HG03439 (cell line): ENCODE measurements around the gene ZSWIM5.
"Not testable (repeated sequence)": the region's sequence is repeated elsewhere in the genome, so short reads cannot be mapped to it uniquely, and the experiment has no call there.

Experiments
- ATAC-seq: cut with Tn5 transposase; IDR thresholded peaks from one replicate; pipeline ENCODE4 v1.9.1; 2021; ENCODE audit warnings: mild to moderate bottlenecking, moderate library complexity; ENCODE audit not compliant: unreplicated experiment

Gene ZSWIM5

DNA sequence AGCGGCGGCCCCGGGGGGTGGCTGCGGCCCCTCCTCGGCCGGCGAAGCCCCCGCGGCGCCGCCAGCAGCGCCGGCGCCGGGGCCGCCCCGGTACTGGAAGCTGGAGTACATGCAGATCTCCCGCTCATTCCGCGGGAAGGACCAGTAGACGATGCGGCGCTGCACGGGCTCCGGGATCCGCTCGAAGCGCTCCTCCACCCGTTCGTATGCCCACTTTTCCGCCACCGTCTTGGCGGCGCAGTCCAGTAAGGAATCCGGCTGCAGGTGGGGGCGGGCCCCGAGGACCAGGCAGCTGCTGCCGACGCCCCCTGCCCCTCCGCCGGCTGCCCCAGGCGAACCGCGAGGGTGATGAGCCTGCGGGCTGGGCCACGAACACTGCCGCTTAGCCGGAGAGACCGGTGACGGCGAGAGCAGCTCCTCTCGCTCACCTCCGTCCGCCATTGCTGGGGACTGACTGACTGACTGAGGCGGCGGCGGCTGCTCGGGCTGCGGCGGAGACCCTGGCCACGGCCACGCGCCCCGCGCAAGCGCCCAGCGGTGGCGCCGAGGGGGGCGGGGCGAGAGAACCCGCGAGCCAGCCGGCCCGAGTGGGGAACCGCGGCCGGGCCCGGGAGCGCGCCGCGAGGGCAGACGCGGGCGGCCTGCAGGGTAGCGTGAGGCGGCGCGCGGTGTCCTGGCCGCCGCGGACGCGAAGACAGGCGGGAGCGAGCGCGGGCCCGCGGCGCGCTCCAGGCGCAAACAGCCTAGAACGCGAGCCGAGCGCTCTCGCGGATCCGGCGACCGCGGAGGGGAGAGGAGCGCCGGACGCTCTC, at the start of gene ZSWIM5:
Gene ZSWIM5 (minus strand): TSS at position 696 of the 812 bp plus-strand sequence. CDS start 255 bp downstream, at position 441.
- ATAC-seq: peak; percentile 59

DNA sequence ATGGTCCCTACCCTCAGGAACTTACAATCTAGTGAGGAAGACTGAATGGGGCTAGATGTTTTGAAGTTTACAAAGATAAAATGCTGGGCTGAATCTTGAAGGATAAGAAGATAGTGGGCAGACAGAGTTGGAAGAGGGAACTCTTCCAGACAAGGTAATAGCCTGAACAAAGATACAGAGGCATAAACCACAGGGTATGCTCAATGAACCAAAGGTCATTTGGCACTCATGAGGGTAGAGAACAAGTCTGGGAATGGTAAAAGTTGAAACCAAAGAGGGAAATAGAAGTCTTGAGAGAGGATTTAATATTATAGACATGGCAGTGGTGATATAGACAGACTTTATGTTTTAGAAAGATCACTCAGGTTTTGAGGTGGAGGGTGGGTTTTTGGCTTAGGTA, 48.1 kb upstream of the ZSWIM5 start:
- ATAC-seq: no peak

DNA sequence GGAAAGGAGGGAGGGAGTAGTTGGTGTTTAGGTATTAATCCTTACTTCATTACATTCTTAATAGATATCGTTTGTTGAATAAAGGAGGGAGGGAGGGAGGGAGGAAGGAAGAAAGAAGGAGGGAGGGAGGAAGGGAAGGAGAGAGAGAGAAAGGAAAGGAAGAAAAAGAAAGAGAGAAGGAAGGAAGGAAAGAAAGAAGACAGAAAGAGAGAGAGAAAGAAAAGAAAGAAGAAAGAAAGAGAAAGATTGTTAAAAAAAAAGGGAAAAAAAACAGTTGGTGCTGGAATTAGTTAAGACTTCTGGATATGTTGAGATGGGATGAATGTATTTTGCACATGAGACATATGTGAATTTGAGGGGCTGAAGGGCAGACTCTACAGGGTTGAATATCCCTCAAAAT, 44.1 kb upstream of the ZSWIM5 start:
- no peak for ATAC-seq

DNA sequence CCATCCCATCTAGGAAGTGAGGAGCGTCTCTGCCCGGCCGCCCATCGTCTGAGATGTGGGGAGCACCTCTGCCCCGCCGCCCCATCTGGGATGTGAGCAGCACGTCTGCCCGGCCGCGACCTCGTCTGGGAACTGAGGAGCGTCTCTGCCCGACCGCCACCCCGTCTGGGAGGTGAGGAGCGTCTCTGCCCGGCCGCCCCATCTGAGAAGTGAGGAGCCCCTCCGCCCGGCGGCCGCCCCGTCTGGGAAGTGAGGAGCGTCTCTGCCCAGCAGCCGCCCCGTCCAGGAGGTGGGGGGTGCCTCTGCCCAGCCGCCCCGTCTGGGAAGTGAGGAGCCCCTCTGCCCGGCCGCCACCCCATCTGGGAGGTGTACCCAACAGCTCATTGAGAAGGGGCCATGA, 41.6 kb upstream of the ZSWIM5 start:
- ATAC-seq: not testable (repeated sequence)

DNA sequence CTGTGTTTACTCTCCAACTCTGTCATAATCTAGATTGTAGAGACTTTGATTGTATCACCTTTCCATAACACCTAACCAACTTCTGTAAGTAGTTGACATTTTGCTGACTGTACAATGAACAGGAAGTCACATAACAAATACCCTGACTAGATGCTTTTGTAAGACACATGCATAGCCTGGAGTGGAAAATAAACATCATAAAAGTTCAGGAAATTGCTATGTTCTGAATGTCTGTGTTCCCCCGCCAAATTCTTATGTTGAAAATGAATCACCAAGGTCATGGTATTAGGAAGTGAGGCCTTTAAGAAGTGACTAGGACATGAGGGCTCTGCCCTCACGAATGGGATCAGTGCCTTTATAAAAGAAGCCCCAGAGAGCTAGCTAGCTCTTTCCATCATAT, 40.4 kb upstream of the ZSWIM5 start:
- no peak for ATAC-seq

DNA sequence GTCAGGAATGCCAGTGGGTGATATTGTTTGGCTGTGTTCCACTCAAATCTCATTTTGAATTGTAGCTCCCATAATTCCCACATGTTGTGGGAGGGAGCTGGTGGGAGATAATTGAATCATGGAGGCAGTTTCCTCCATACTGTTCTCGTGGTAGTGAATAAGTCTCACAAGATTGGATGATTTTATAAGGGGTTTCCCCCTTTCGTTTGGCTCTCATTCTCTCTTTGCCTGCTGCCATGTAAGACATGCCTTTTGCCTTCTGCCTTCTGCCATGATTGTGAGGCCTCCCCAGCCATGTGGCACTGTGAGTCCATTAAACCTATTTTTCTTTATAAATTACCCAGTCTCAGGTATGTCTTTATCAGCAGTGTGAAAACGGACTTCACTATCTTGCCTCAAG, 40.0 kb upstream of the ZSWIM5 start:
- not testable (repeated sequence) for ATAC-seq

DNA sequence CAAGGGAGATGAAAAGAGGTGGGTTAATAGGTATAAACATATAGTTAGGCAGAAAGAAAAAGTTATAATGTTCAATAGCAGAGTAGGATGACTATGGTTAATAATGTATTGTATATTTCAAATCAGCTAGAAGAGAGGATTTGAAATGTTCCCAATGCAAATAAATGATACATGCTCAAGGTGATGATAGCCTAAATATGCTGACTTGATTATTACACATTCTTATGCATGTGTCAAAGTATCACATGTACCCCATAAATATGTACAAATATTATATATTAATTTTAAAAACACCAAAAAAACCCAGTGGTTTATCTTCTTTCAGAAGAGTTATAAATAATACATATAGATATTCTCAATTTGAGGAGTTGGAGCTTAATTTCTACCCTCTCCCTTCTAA, 38.3 kb upstream of the ZSWIM5 start:
- ATAC-seq: no peak

DNA sequence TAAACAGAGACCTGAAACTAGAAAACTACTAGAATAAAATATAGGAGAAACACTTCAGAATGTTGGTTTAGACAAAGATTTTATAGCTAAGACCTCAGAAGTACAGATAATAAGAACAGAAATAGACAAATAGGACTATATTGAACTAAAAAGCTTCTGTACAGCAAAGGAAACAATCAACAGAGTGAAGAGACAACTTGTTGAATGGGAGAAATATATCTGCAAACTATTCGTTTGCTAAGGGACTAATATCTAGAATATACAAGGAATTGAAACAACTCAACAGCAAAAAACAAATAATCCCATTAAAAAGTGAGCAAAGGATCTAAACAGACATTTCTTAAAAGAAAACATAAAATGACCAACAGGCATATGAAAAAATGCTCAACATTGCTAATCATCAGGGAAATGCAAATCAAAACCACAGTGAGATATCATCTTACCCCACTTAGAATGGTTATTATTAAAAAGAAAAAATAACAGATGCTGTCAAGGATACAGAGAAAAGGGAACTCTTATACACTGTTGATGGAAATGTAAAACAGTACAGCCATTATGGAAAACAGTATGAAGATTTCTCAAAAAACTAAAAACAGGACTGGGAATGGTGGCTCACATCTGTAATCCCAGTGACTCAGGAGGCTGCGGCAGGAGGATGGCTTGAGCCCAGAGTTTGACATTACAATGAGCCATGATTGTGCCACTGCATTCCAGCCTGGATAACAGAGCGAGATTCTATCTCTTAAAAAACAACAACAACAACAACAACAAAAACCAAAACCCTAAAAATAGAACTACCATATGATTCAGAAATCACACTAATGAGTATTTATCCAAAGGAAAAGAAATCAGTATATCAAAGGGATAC, 37.3 kb upstream of the ZSWIM5 start:
- no peak for ATAC-seq

DNA sequence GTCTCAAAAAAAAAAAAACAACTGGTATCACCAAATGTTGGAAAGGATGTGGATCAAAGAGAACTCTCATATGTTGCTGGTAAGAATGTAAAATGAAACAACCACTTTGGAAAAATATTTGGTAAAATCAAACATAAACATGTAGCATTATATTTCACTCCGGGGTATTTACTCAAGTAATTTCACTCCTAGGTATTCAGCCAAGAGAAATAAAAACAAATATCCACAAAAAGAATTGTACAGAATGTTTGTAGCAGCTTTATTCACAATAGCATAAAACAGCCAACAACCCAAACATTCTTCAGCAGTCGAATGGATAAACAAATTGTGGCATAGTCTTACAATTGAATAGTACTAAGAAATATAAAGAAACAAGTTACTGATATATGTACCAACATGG, 32.4 kb upstream of the ZSWIM5 start:
- no peak for ATAC-seq

DNA sequence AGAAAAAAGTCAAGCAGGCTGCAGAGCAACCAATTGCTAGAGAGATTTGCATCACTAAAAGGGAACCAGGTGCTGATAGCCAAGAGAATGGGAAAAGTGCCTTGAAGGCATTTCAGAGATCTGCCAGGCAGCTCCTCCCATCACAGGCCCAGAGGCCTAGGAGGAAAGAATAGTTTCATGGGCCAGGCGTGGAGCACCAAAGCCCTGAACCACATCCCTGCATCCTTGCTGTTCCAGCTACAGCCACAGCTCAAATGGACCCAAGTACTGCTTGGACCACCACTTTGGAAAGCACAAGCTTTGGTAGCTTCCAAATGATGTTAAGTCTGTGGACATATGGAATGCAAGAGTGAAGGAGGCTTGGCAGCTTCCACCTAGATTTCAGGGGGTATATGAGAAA, 29.7 kb upstream of the ZSWIM5 start:
- no peak for ATAC-seq

DNA sequence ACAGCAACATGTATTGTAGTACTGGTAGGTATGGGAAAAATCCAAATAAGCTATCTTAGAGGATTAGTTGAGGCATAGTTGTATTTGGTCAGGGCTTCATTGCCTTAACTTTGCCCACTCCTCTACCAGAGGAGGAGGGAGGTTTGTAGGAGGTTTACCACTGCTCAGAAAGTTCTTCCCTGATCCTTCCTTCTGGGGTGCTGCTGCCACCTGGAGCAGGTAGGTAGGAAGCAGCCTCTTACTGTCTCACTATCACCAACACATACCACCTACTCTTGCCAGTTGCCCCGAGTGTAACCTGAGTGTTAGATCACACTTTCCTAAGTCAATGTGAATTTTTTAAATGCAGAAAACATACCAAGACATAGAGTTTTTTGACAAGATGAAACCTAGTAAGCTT, 24.1 kb upstream of the ZSWIM5 start:
- no peak for ATAC-seq

DNA sequence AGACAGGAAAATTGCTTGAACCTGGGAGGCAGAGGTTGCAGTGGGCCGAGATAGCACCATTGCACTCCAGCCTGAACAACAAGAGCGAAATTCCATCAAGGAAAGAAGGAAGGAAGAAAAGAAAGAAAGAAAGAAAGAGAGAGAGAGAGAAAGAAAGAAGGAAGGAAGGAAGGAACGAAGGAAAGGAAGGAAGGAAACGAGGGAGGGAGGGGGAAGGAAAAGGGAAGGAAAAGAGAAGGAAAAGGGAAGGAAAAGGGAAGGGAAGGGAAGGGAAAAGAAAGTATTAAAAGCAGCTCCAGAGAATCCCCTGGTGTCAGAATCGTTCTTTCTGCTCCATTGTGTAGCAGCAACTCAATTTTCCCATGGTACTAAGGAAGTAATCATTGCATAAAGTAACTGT, 19.2 kb upstream of the ZSWIM5 start:
- ATAC-seq: no peak

DNA sequence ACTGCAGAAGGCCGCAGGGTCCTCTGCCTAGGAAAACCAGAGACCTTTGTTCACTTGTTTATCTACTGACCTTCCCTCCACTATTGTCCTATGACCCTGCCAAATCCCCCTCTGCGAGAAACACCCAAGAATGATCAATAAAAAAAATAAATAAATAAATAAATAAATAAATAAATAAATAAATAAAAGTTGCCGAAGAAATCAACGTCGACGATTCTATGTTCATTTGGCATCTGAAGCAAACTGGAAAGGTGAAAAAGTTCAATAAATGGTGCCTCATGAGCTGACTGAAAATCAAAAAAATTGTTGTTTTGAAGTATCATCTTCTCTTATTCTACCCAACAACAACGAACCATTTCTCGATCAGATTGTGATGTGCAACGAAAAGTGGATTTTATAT, 17.3 kb upstream of the ZSWIM5 start:
- not testable (repeated sequence) for ATAC-seq

DNA sequence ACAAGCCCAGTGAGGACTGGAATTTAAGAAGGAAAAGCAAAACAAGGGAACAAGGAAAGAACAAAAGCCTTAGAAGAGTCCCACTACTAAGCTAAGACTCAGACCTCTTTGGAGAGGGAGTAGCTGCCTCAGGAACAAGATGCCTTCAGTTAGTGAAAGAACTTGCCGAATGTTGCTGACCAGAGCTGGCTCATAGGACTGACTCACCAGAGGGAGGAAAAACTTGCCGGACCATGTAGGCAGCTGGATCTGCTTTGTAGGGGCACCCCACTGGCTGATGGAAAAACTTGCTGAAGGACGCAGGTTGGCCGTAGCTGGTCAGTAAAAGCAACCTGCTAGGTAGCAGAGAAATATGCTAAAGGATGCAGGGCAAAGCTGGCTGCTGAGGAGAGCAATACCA, 15.3 kb upstream of the ZSWIM5 start:
- no peak for ATAC-seq

DNA sequence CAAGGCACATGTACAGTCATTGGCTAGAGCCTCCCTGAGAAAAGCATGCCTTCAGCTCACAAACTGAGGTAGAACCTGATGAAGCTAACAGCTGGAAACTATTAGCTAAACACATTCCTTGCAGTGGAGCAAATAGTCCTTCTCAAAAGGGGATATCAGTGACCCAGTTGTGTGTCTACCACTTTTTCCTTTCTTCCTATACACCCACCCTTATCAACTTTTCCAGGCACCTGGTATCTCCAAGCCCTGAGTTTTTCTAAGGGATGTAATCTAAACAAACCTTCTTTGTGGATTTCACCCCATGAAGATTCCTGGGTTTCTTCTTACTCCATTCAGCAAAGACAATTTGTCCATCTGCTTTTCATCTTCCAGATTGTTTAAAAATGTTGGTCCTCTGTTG, 10.5 kb upstream of the ZSWIM5 start:
- no peak for ATAC-seq

DNA sequence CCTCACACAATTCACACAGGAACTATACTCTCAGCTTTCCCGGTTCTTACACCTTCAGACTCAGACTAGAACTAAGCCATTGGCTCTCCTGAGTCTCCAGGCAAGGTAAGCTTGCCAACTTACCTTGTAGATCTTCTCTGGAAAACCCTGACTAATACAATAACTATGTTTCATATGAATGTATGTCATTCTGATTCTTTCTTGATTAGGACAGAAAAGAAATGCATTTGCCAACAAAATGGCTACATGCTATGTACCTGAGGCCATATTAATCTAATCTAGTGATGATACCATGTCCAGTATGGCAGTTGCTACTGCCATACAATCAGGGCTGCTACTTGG, 9.8 kb upstream of the ZSWIM5 start:
- ATAC-seq: no peak

DNA sequence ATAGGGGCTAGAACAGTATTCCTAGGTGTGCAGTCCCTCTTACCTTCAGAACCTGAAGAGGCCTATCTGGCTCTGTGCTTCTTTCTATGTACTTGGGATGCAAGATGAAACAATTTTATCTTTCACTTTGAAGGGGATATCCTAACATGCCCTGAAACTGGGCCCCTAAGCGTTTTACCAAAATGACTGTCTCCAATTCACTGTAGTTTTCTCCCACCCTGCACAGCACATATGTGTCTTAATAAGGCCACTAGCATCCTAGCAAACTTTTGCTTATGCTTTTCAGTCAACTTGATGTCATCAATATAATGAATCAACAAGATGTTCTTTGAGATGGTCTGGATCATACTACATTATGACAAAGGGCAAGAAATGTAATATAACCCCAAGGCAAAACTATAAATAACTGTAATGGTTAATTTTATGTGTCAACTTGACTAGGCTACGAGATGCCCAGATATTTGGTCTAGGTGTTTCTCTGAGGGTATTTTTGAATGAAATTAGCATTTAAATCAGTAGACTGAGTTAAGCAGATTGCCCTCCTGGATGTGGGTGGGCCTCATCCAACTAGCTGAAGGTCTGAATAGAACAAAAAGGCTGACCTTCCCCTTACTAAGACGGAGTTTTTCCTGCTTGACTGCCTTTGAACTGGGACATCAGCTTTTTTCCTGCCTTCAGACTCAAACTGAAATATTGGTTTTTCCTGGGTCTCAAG, 9.2 kb upstream of the ZSWIM5 start:
- ATAC-seq: no peak

DNA sequence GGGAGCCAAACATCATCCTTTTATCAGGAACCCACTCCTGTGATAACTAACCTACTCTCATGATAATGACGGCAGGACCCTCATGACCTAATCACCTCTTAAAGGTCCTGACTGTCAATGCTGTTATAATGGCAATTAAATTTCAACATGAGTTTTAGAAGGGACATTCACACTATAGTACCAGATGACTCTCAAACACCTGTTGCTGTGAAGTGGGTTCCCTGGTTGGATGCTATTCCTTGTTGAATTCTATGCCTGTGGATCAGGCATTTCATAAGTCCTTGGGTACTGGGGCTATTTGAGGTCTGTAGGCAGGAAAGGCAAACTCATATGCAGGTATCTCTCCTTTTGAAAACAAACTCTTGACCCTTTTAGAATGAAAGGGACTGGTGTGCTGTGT, 7.5 kb upstream of the ZSWIM5 start:
- no peak for ATAC-seq

DNA sequence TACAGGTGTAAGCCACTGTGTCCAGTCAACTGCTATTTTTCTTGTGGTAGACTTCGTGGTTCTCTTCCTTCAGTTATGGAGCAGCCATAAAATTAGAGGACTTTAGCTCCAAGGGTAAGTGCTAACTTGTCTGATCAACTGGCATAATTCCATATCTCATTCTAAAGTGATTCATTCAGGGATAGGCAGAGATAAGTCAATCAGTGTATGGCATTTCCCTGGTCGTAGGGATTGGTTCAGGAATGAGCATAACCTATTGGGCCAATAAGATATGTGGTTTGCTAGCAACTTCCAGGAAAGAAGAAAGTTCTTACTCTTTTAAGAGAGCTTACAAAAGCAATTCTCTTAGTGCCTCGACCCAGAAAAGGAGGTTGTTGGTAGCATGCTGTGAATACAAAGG, 4.7 kb upstream of the ZSWIM5 start:
- ATAC-seq: no peak

DNA sequence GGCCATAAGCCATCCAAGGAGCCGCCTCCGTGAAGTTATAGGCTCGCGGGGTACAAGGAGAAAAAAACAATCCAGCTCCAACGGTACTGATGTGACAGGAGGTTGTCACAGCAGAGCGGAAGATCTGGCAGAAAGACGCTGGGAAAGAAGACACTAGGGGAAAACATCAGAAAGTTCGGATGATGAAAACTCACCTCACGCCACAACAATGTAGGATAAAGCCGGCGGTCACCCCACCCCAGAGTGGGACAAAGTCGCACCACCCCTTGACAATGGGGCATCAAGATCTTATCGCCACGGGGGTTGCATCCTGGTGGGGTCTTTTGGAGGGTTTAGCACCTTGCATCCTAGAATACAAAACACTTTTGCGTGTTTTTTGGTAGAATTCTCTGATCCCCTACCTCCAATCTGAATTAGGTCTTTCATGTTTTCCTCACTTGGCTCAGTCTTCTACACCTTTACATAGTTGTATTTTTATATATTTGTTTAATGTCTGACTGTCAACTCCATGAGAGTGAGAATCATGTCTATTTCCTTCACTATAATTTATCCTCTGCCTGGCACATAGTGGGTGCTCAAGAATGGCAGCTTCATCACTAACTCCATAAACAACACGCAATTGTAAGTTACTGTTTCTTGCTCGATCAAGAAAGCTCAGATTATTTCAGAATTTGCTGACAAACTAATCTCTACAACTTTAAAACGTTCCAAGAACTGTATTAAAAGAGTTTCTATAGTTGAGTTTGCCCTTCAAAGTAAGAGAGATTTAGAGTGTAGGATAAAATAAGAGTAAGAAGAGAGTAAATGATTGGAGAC, 611 bp upstream of the ZSWIM5 start:
- no peak for ATAC-seq
